ENCODE measurements around the gene KIAA1755.

The KIAA1755 gene

GRCh38 chr20:38241201-38241600, 19.3 kb downstream of the KIAA1755 start:
- DNase-seq (ENCODE audit: low read depth in 2 of 2), result no peak

DNA sequence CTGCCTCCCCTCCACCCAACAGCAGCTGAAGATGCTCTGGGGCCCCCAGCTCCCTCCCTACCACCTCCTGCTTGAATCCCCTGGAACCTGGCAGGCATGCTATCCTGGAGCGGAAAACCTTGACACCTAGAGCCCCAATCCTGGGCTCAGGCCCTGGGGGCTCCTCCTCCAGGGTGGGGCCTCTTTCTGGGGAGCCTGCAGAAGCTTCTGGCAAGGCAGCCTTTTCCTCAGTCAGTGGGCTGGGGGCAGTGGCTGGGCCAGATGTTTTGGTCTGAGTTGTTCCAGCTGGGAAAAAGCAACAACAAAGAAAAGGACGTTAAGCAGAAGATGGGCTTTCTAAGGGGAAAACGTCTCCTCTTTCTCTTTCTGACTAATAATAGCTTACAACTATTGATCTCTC, 21.1 kb downstream of the KIAA1755 start:
- DNase-seq (ENCODE audit: low read depth in 2 of 2), result no peak

GRCh38 chr20:38238829-38239228, 21.7 kb downstream of the KIAA1755 start:
- DNase-seq (ENCODE audit: low read depth in 2 of 2), result no peak

DNA sequence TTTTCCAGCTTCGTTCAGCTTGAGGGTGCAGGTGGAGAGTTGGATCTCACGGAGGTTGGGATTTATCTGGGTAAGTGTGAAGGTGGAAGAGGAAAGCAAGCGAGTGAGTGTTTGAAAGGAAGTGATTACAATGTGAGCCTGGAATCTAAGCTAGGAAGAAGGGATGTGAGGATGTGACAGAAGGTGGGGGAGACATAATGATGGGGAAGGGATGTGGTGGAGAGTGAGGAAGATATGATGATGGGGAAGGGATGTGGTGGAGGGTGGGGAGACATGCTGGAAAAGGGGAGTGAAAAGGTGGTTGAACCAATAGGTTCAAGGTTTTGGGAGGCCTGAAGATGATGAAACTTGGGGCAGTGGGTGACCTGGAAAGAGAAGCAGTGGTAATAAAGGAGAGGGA, 23.2 kb downstream of the KIAA1755 start:
- no peak for DNase-seq (ENCODE audit: low read depth in 2 of 2)

GRCh38 chr20:38231531-38232121, 28.9 kb downstream of the KIAA1755 start:
- DNase-seq (ENCODE audit: low read depth in 2 of 2), result no peak

- no peak for DNase-seq (ENCODE audit: low read depth in 2 of 2)
These were observed 29.5 kb downstream of the KIAA1755 start for GRCh38 chr20:38230957-38231526.

GRCh38 chr20:38230253-38230551, 30.3 kb downstream of the KIAA1755 start:
- DNase-seq (ENCODE audit: low read depth in 2 of 2), result no peak

GRCh38 chr20:38229376-38230252, 30.9 kb downstream of the KIAA1755 start:
- no peak for DNase-seq (ENCODE audit: low read depth in 2 of 2)

DNA sequence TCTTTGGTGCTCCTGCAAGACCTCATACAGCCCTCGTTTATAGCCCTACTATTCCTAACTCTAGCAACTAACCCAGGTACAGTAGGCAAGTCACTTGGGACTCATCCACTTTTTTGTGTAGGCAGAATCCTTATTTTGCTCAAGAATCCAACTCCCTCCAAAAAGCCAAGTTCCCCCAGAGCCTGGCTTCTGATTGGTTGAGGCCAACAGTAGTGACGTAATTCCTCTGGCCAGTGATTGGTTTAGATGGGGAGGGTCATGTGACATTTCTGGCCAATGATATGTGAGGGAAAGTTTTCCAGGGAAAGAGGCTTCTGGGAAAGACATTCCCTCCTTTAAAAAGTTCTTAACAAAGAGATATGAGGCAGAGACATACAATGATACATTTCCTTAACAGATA, 32.1 kb downstream of the KIAA1755 start:
- DNase-seq (ENCODE audit: low read depth in 2 of 2), result no peak

DNA sequence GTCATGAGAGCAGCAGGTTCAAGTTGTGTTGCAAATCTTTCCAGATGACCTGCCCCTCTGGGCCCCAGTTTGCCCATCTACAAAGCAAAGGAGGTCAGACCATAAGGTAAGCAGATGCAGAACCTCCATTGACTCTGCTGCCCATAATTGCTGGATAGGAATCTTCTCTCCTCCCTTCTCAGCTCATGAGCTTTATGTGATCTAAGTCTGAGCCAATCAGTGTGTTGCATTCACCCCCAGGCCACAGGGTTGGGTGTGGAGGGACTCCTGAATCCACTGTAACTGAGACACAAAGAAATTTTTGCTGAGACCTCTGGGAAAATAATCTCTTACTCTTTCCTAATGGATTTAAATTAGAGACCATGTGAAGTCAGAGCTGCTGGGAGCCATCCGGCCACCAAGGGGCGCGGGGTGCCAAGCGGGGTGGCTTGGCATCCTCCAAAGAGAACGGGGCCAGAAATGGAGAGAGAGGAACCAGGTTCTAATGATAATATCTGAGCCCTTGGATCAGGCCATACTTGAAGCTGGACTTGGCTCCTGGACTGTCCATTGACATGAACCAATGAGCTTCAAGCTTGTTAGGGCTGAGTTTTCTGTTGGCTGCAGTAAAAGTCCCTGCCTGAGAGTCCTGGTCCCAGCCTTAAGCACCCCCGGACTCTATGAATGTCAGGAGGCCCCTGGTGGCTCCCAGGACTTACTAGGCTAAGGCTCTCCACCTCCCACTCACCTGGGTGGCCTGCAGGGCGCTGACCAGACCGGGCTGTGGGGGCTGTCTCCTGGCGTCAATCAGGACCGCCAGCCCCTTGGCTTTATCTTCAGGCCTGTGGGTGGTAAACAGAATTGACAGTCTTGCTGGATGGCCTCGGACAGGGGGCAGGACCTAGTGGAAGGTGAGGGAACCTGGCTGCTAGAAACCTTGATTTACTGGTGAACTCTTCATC, 32.8 kb downstream of the KIAA1755 start:
- DNase-seq (ENCODE audit: low read depth in 2 of 2), result no peak

DNA sequence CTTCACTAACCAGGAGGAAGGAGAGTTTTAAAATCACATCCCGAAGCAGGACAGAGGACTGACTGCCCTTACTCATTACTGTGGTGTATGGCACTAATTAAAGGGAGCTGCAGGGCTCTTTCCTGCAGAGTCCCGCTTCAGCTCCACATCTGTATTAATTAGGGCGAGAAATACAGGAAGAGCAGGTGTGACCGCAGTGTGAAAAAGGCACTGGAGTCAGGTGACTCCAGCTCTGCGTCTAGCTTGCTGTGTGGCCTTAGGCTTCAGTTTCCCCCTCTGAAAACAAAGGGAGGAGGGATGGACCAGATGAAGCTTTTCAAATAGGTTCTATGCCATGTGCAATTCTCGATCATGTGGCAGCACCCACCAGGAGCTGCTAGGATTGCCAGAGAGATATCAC, 34.0 kb downstream of the KIAA1755 start:
- DNase-seq (ENCODE audit: low read depth in 2 of 2), result no peak

GRCh38 chr20:38225900-38226263, 34.7 kb downstream of the KIAA1755 start:
- DNase-seq (ENCODE audit: low read depth in 2 of 2), result no peak

- no peak for DNase-seq (ENCODE audit: low read depth in 2 of 2)
These were observed 35.2 kb downstream of the KIAA1755 start for GRCh38 chr20:38225240-38225899.

GRCh38 chr20:38224531-38224930, 36.0 kb downstream of the KIAA1755 start:
- no peak for DNase-seq (ENCODE audit: low read depth in 2 of 2)

- DNase-seq (ENCODE audit: low read depth in 2 of 2), result no peak
These were observed 36.8 kb downstream of the KIAA1755 start for GRCh38 chr20:38223743-38224100.

- DNase-seq (ENCODE audit: low read depth in 2 of 2), result no peak
These were observed 37.4 kb downstream of the KIAA1755 start for GRCh38 chr20:38222923-38223742.

DNA sequence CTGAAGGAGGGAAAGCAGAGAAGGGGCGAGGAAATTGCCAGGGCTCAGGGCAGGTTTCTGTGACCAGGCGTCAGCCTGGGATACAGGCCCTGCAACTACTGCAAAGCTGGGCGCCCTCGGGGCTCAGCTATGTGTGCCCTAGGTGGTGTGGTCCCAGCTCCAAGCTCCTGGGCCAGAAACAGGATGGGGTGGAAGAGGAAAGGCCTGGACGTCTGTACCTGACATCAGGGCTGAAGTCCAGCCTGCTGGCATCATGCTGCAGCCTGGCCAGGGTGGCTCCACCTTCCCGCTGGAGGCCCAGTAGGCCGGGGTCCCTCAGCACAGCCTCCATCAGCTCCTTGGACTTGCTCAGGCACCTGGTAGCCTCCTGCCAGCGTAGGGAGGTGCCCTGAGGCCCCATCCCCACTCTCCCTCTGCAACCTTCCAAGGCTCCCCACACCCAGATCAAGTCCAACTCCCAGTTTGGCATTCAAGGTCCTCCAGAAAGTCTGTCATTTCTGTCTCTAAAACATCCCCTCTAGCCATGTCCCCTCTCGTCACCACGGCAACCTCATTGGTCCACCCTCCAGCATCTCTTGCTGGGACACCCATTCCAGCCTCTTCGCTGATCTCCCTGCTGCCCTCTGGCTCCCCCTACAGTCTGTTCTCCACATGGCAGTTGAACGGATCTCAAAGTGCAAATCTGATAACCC, 38.2 kb downstream of the KIAA1755 start:
- DNase-seq (ENCODE audit: low read depth in 2 of 2), result no peak

DNA sequence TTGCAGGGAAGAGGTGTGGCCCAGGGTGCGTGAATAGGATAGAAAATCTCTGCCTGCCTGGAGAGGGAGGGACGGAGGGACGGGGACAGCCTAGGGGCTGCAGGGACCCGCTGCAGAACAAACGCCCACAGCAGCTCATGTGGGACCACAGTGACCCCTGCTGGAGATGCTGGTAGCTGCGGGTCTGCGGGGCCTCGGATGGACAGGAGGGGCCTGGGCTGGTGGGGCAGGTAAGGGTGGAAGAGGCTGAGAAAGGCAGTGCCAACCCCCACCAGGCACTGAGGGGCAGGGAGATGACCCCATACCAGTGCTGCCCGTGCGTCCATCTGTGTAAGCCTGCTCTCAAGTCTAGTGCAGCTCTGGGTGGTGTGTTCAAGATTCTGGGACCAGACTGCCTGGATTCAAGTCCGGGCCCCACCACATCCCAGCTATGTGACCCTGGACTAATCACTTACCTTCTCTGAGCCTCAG, 39.4 kb downstream of the KIAA1755 start:
- no peak for DNase-seq (ENCODE audit: low read depth in 2 of 2)

GRCh38 chr20:38220587-38221118, 39.9 kb downstream of the KIAA1755 start:
- DNase-seq (ENCODE audit: low read depth in 2 of 2), result no peak

All from fibroblast of skin of left quadriceps (primary cell).